Karpas-422 (cell line): ENCODE data around the gene ARFGEF3. TPM values are rescaled to one million over a fixed set of nuclear protein-coding genes. Genes with fewer than 3 reads are reported as not detected.

Source experiments
- DNase-seq: peaks from one replicate; pipeline ENCODE4 v3.0.0-alpha.2; 2015
- H2AFZ ChIP-seq: fragments of 200-600 bp; sonication (generic); 2 replicates; pipeline ENCODE4 v1.6.1; 2014; ENCODE audit warnings: antibody characterized with exemption, low read length, mixed read lengths
- H3K27ac ChIP-seq: fragments of 200-600 bp; sonication (generic); 2 replicates; pipeline ENCODE4 v1.5.1; 2014; ENCODE audit warnings: mild to moderate bottlenecking, low read length, moderate library complexity
- H3K27me3 ChIP-seq: fragments of 200-600 bp; sonication (generic); 2 replicates; pipeline ENCODE4 v1.6.1; 2014; ENCODE audit warnings: low read length, mixed read lengths
- H3K36me3 ChIP-seq: fragments of 200-600 bp; sonication (generic); 2 replicates; pipeline ENCODE4 v1.6.1; 2014; ENCODE audit warnings: low read length, mixed read lengths; ENCODE audit not compliant: insufficient read depth
- H3K4me1 ChIP-seq: fragments of 200-600 bp; sonication (generic); 2 replicates; pipeline ENCODE4 v1.6.1; 2014; ENCODE audit warnings: mild to moderate bottlenecking, low read length, mixed read lengths
- H3K4me2 ChIP-seq: fragments of 200-600 bp; sonication (generic); 2 replicates; pipeline ENCODE4 v1.6.1; 2014; ENCODE audit warnings: low read length, low read depth, mild to moderate bottlenecking; ENCODE audit not compliant: poor library complexity, severe bottlenecking
- H3K4me3 ChIP-seq: fragments of 200-600 bp; sonication (generic); 2 replicates; pipeline ENCODE4 v1.5.1; 2014; ENCODE audit warnings: mild to moderate bottlenecking, antibody characterized with exemption, low read length, mixed read lengths
- H3K79me2 ChIP-seq: fragments of 200-600 bp; sonication (generic); 2 replicates; pipeline ENCODE4 v1.6.1; 2014; ENCODE audit warnings: mild to moderate bottlenecking, low read length, mixed read lengths
- H3K9ac ChIP-seq: fragments of 200-600 bp; sonication (generic); 2 replicates; pipeline ENCODE4 v1.6.0; 2014; ENCODE audit warnings: low read length
- H3K9me2 ChIP-seq: fragments of 200-600 bp; sonication (generic), shearing (Covaris generic); replicated peaks from 2 replicates; pipeline ENCODE4 v1.6.0; 2014; ENCODE audit warnings: mild to moderate bottlenecking, low read length, moderate library complexity; ENCODE audit not compliant: insufficient read depth
- H3K9me3 ChIP-seq: fragments of 300-700, 200-600 bp; sonication (generic); 2 replicates; pipeline ENCODE4 v1.6.1; 2014; ENCODE audit warnings: low read length, mixed read lengths
- H4K20me1 ChIP-seq: fragments of 200-600 bp; sonication (generic); 2 replicates; pipeline ENCODE4 v1.6.1; 2014; ENCODE audit warnings: mild to moderate bottlenecking, antibody characterized with exemption, low read length, low read depth; ENCODE audit not compliant: insufficient read depth
- total RNA-seq: library from RNA; depleted of rRNA; stranded (reverse); fragments of >200 nt; shearing (Covaris generic); gene quantifications from 2 replicates; pipeline ENCODE4 v1.2.3, GENCODE V29; 2014; ENCODE audit warnings: low replicate concordance

The ARFGEF3 gene
- total RNA-seq, 1 experiment from 2014 or later: 0.04 TPM

GRCh38 chr6:138371720-138372119, 210.0 kb downstream of the ARFGEF3 start:
- DNase-seq: no peak
- no peaks in the 10 kb centered on the region for H3K79me2 ChIP-seq
- no peak overlapping the region for H3K9ac ChIP-seq
- no peaks in the 10 kb centered on the region for H4K20me1 ChIP-seq
- H3K27ac ChIP-seq: no peak overlapping the region
- H3K27me3 ChIP-seq: no peaks in the 10 kb centered on the region
- no peak overlapping the region for H3K4me2 ChIP-seq
- H3K36me3 ChIP-seq: no peaks in the 10 kb centered on the region
- H3K9me2 ChIP-seq: no peaks in the 10 kb centered on the region
- H3K9me3 ChIP-seq: no peaks in the 10 kb centered on the region
- no peaks in the 10 kb centered on the region for H3K4me1 ChIP-seq
- H3K4me3 ChIP-seq: no peak overlapping the region
- no peak overlapping the region for H2AFZ ChIP-seq

GRCh38 chr6:138372711-138373463, 211.1 kb downstream of the ARFGEF3 start:
- Histone ChIP-seq H4K20me1 (no peaks in the 10 kb centered on the region), H3K9ac (no peak overlapping the region), H3K79me2 (no peaks in the 10 kb centered on the region), H3K27ac (no peak overlapping the region), H2AFZ (no peak overlapping the region), H3K9me2 (no peaks in the 10 kb centered on the region), H3K4me1 (no peaks in the 10 kb centered on the region), H3K36me3 (no peaks in the 10 kb centered on the region), H3K4me3 (no peak overlapping the region), H3K9me3 (no peaks in the 10 kb centered on the region), H3K4me2 (no peak overlapping the region), H3K27me3 (no peaks in the 10 kb centered on the region)
- no peak for DNase-seq

- H3K4me1 ChIP-seq: no peaks in the 10 kb centered on the region
- H2AFZ ChIP-seq: no peak overlapping the region
- H3K27ac ChIP-seq: no peak overlapping the region
- no peaks in the 10 kb centered on the region for H3K9me3 ChIP-seq
- H3K9ac ChIP-seq: no peak overlapping the region
- no peaks in the 10 kb centered on the region for H3K36me3 ChIP-seq
- H3K4me3 ChIP-seq: no peak overlapping the region
- H3K4me2 ChIP-seq: no peak overlapping the region
- H3K27me3 ChIP-seq: no peaks in the 10 kb centered on the region
- no peaks in the 10 kb centered on the region for H4K20me1 ChIP-seq
- DNase-seq: no peak
- no peaks in the 10 kb centered on the region for H3K9me2 ChIP-seq
- H3K79me2 ChIP-seq: no peaks in the 10 kb centered on the region
Observed at GRCh38 chr6:138374230-138374629, 212.5 kb downstream of the ARFGEF3 start.

GRCh38 chr6:138374815-138375214, 213.1 kb downstream of the ARFGEF3 start:
- Histone ChIP-seq H3K36me3 (no peaks in the 10 kb centered on the region), H3K9me3 (no peaks in the 10 kb centered on the region), H3K4me3 (no peak overlapping the region), H3K4me2 (no peak overlapping the region), H3K9ac (no peak overlapping the region), H4K20me1 (no peaks in the 10 kb centered on the region), H3K27ac (no peak overlapping the region), H3K27me3 (no peaks in the 10 kb centered on the region), H3K4me1 (no peaks in the 10 kb centered on the region), H3K9me2 (no peaks in the 10 kb centered on the region), H3K79me2 (no peaks in the 10 kb centered on the region), H2AFZ (no peak overlapping the region)
- DNase-seq: no peak

GRCh38 chr6:138377042-138377441, 215.3 kb downstream of the ARFGEF3 start:
- H3K4me1 ChIP-seq: no peaks in the 10 kb centered on the region
- H3K9me3 ChIP-seq: no peaks in the 10 kb centered on the region
- H3K36me3 ChIP-seq: no peaks in the 10 kb centered on the region
- H4K20me1 ChIP-seq: no peaks in the 10 kb centered on the region
- no peak overlapping the region for H3K27ac ChIP-seq
- H3K79me2 ChIP-seq: no peaks in the 10 kb centered on the region
- H3K9me2 ChIP-seq: no peaks in the 10 kb centered on the region
- DNase-seq: no peak
- H3K9ac ChIP-seq: no peak overlapping the region
- H3K4me3 ChIP-seq: no peak overlapping the region
- no peak overlapping the region for H3K4me2 ChIP-seq
- H2AFZ ChIP-seq: no peak overlapping the region
- H3K27me3 ChIP-seq: no peaks in the 10 kb centered on the region

GRCh38 chr6:138377844-138378243, 216.1 kb downstream of the ARFGEF3 start, which contains the start of gene SMIM28:
Gene SMIM28 (plus strand): TSS chr6:138377905. CDS start chr6:138378073, 168 bp downstream.
- Histone ChIP-seq H3K4me2 (no peak within 1 kb of the TSS), H3K27ac (no peak within 1 kb of the TSS), H3K4me1 (no peaks in the 10 kb centered on the region), H3K79me2 (no peaks in the 10 kb centered on the region), H3K9ac (no peak within 1 kb of the TSS), H3K9me3 (no peaks in the 10 kb centered on the region), H2AFZ (no peak within 1 kb of the TSS), H3K9me2 (no peaks in the 10 kb centered on the region), H3K36me3 (no peaks in the 10 kb centered on the region), H3K27me3 (no peaks in the 10 kb centered on the region), H4K20me1 (no peaks in the 10 kb centered on the region), H3K4me3 (no peak within 1 kb of the TSS)
- no peak for DNase-seq

GRCh38 chr6:138378463-138378862, 216.7 kb downstream of the ARFGEF3 start:
- Histone ChIP-seq H3K79me2 (no peaks in the 10 kb centered on the region), H3K9ac (no peak overlapping the region), H4K20me1 (no peaks in the 10 kb centered on the region), H3K4me3 (no peak overlapping the region), H3K4me1 (no peaks in the 10 kb centered on the region), H3K9me2 (no peaks in the 10 kb centered on the region), H3K27me3 (no peaks in the 10 kb centered on the region), H3K4me2 (no peak overlapping the region), H3K36me3 (no peaks in the 10 kb centered on the region), H3K9me3 (no peaks in the 10 kb centered on the region), H3K27ac (no peak overlapping the region), H2AFZ (no peak overlapping the region)
- DNase-seq: no peak

- H4K20me1 ChIP-seq: no peaks in the 10 kb centered on the region
- no peaks in the 10 kb centered on the region for H3K9me3 ChIP-seq
- DNase-seq: no peak
- no peaks in the 10 kb centered on the region for H3K4me1 ChIP-seq
- no peak overlapping the region for H3K4me2 ChIP-seq
- H3K4me3 ChIP-seq: no peak overlapping the region
- H3K9me2 ChIP-seq: no peaks in the 10 kb centered on the region
- no peaks in the 10 kb centered on the region for H3K79me2 ChIP-seq
- no peak overlapping the region for H2AFZ ChIP-seq
- H3K9ac ChIP-seq: no peak overlapping the region
- H3K36me3 ChIP-seq: no peaks in the 10 kb centered on the region
- H3K27ac ChIP-seq: no peak overlapping the region
- H3K27me3 ChIP-seq: no peaks in the 10 kb centered on the region
Observed at GRCh38 chr6:138382498-138383265, 220.9 kb downstream of the ARFGEF3 start.
